Endothelial cell of umbilical vein (primary cell): ENCODE data around the gene SAMD4A. TPM values are rescaled to one million over a fixed set of nuclear protein-coding genes. Genes with fewer than 3 reads are reported as not detected.
A peak's percentile ranks its signal among the peaks of the same experiment; 100 is the strongest.

Experiments used
- BruUV-seq: library from RNA; stranded (reverse); fragments of 400-500 nt; replicated peaks from 2 replicates; lab custom pipeline; 2021; lab: Mats Ljungman, UMichigan
- CTCF ChIA-PET: fragments of 300-600, 350-600 bp; sonication (Branson Sonifier 250); formaldehyde crosslinking; loops from one replicate; lab custom pipeline; 2021; ENCODE audit warnings: antibody characterized with exemption, inconsistent platforms; lab: Charles Lee
- POLR2A ChIA-PET: fragments of 300-600, 350-600 bp; sonication (Branson Sonifier 250); formaldehyde crosslinking; loops from one replicate; lab custom pipeline; 2021; ENCODE audit warnings: antibody characterized with exemption, inconsistent platforms; lab: Charles Lee
- DNase-seq: peaks from one replicate; pipeline ENCODE4 v3.0.0-alpha.2; 2011; ENCODE audit warnings: low read depth, low spot score
- FAIRE-seq: peaks from 2 replicates; lab custom pipeline; 2011; peaks lifted over from hg19 to GRCh38; lab: Jason Lieb, UNC
- H2AFZ ChIP-seq: 2 replicates; pipeline ENCODE4 v1.6.0; 2012; ENCODE audit warnings: low read depth, low read length, control low read depth, inconsistent platforms
- H3K27ac ChIP-seq: 2 replicates; pipeline ENCODE4 v1.5.1; 2011; ENCODE audit warnings: low read depth, mild to moderate bottlenecking, control low read depth, low read length, moderate library complexity; ENCODE audit not compliant: insufficient read depth
- H3K27me3 ChIP-seq, 2 experiments: 2 replicates each; pipeline versions ENCODE4 v1.6.0 to v1.6.1; 2011; ENCODE audit warnings: low read length in 2 of 2, mixed read lengths in 1 of 2; ENCODE audit not compliant: control insufficient read depth in 2 of 2, insufficient read depth in 2 of 2
- H3K36me3 ChIP-seq, 2 experiments: 2 replicates in 1 of 2; 3 replicates in 1 of 2; pipeline ENCODE4 v1.5.1; 2011; ENCODE audit warnings: low read length in 2 of 2, mild to moderate bottlenecking in 1 of 2, moderate library complexity in 1 of 2; ENCODE audit not compliant: control insufficient read depth in 2 of 2, insufficient read depth in 2 of 2; ENCODE audit errors: extremely low read depth in 1 of 2
- H3K4me1 ChIP-seq: 3 replicates; pipeline ENCODE4 v1.5.1; 2011; ENCODE audit warnings: mild to moderate bottlenecking, low read length; ENCODE audit not compliant: control insufficient read depth, insufficient read depth; ENCODE audit errors: extremely low read depth
- H3K4me2 ChIP-seq: 2 replicates; pipeline ENCODE4 v1.6.1; 2011; ENCODE audit warnings: low read length, control low read depth, mixed read lengths; ENCODE audit not compliant: insufficient read depth
- H3K4me3 ChIP-seq, 3 experiments: fragments of 200-600 bp in 1 of 3; sonication (generic), shearing (Covaris generic) in 1 of 3; replicated peaks in 1 of 3; 2 replicates each; pipeline ENCODE4 v1.5.1; 2011 to 2016; ENCODE audit warnings: control low read depth in 3 of 3, low read length in 3 of 3, mild to moderate bottlenecking in 2 of 3, inconsistent platforms in 1 of 3, low read depth in 1 of 3, moderate library complexity in 1 of 3; ENCODE audit not compliant: insufficient read depth in 1 of 3
- H3K79me2 ChIP-seq: 2 replicates; pipeline ENCODE4 v1.6.0; 2012; ENCODE audit warnings: low read length, inconsistent platforms; ENCODE audit not compliant: control insufficient read depth, insufficient read depth
- H3K9ac ChIP-seq: replicated peaks from 2 replicates; pipeline ENCODE3; 2011; ENCODE audit warnings: low read length, control low read depth; ENCODE audit not compliant: insufficient read depth; ENCODE audit errors: extremely low read depth
- H3K9me1 ChIP-seq: replicated peaks from 3 replicates; pipeline ENCODE4 v1.6.0; 2011; ENCODE audit warnings: mild to moderate bottlenecking, low read length; ENCODE audit not compliant: control insufficient read depth, insufficient read depth; ENCODE audit errors: extremely low read depth
- H3K9me3 ChIP-seq: replicated peaks from 2 replicates; pipeline ENCODE4 v1.5.1; 2012; ENCODE audit warnings: low read length, inconsistent platforms; ENCODE audit not compliant: control insufficient read depth, insufficient read depth
- H4K20me1 ChIP-seq: replicated peaks from 2 replicates; pipeline ENCODE3; 2011; ENCODE audit warnings: mild to moderate bottlenecking, low read length; ENCODE audit not compliant: control insufficient read depth, insufficient read depth; ENCODE audit errors: extremely low read depth
- EZH2 ChIP-seq: IDR thresholded peaks from 2 replicates; pipeline ENCODE4 v1.6.1; 2012; ENCODE audit warnings: borderline replicate concordance, low read depth, mild to moderate bottlenecking, moderate library complexity, low read length, inconsistent platforms; ENCODE audit not compliant: severe bottlenecking
- FOS ChIP-seq: IDR thresholded peaks from 2 replicates; pipeline ENCODE4 v1.6.1; 2011; ENCODE audit warnings: mild to moderate bottlenecking, low read length, moderate library complexity, borderline replicate concordance; ENCODE audit not compliant: insufficient read depth
- POLR2AphosphoS5 ChIP-seq: IDR thresholded peaks from 2 replicates; pipeline ENCODE4 v1.6.1; 2012; ENCODE audit warnings: low read depth, mild to moderate bottlenecking, control low read depth, low read length, moderate library complexity; ENCODE audit not compliant: insufficient read depth
- dilution Hi-C: fragments of 300-500 bp; cut with MboI; formaldehyde crosslinking; loops from one replicate; pipeline ENCODE4 v1.15.0; 2019; ENCODE audit warnings: low sequenced_read_pairs; ENCODE audit not compliant: extremely low pct_ligation_motif_present
- intact Hi-C: fragments of 100-400 bp; cut with micrococcal nuclease; formaldehyde crosslinking; loops from one replicate; pipeline ENCODE4 v1.10.0; 2022
- polyA plus RNA-seq, 4 experiments: library from polyadenylated mRNA; depleted of rRNA in 3 of 4; stranded (reverse) in 3 of 4; unstranded in 1 of 4; fragments of >200 nt; gene quantifications; 2 replicates each; pipeline versions ENCODE4 v1.2.1 to v1.2.3, GENCODE V29; 2011 to 2012; ENCODE audit warnings: missing spikeins in 1 of 4
- total RNA-seq: library from RNA; stranded (reverse); gene quantifications from 2 replicates; pipeline ENCODE4 v1.2.3, GENCODE V29; 2021

The SAMD4A gene
- total and polyA plus RNA-seq, 2 donors (not counting 3 experiments of a cell fraction or from before 2014, with no cell fraction given): 37.7 to 95.3 TPM

DNA sequence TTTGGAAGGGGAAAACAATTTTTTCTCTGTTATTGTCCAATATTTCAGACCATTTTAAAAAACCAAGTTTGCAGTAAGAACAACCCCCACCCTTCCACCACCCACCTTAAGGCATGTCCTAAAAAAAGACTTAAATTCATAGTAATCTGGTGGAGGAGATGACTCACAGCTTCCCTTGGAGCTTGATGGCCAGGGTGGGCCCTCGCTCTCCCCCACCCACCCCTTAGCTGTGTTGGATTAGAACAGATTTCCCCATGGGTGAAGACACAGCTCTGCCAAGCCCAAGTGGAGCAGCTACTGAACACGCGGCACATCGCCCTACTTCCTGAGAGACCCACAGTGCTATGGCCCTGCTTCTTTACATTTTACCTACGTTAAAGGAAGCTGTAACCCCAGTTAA, 195.4 kb downstream of the SAMD4A start:
- H2AFZ ChIP-seq: no peak overlapping the region
- H4K20me1 ChIP-seq: no peaks in the 10 kb centered on the region
- no peak overlapping the region for H3K27ac ChIP-seq
- dilution Hi-C loops (no loop called here), intact Hi-C loops (no loop called here)
- H3K9ac ChIP-seq: no peak overlapping the region
- H3K4me2 ChIP-seq: no peak overlapping the region
- H3K27me3 ChIP-seq: no peaks in the 10 kb centered on the region
- peaks cover 18% of the 10 kb centered on the region for H3K4me1 ChIP-seq
- DNase-seq: peak; percentile 31
- H3K4me3 ChIP-seq: no peak overlapping the region
- no TSS peak for BruUV-seq
- POLR2A ChIA-PET: no interaction called here
- no peaks in the 10 kb centered on the region for H3K79me2 ChIP-seq
- H3K9me1 ChIP-seq: no peaks in the 10 kb centered on the region
- FAIRE-seq: peak; percentile 57
- H3K36me3 ChIP-seq: peaks cover 15 to 44% of the 10 kb centered on the region in 2 experiments
- H3K9me3 ChIP-seq: no peaks in the 10 kb centered on the region
- TF ChIP-seq FOS: peak; percentile 8
- no peak for TF ChIP-seq EZH2
- CTCF ChIA-PET: interaction anchor here (0.7 to 1.3 kb wide), 4 partner anchors 11 to 198 kb away, joined by 3 to 5 read pairs (median 3); no protein-coding TSS in a partner anchor

DNA sequence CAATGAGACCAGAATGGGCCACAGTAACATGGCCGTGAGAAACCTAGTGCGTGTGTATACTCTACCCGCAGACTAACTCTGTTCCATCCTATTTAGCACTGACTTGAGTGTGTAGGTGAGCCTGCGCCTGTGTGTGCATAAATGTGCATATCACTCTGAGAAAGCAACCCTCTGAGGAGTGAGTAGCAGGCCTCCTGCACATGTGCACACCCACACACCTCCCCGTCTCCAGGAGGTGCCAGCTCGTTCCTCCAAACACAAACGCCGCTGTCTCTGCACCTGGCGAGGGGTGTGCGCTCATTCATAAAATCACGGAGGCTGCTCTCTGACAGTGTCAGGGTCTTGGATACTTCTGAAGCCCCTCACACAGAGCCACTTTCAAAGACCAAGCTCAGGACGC, 196.8 kb downstream of the SAMD4A start:
- H2AFZ ChIP-seq: no peak overlapping the region
- ChIA-PET POLR2A (no interaction called here), CTCF (interaction anchor here (0.7 kb wide), 1 partner anchor 200 kb away, joined by 3 read pairs; no protein-coding TSS in a partner anchor)
- H3K4me2 ChIP-seq: no peak overlapping the region
- DNase-seq (no peak), FAIRE-seq (no peak)
- intact Hi-C loops (no loop called here), dilution Hi-C loops (no loop called here)
- no peaks in the 10 kb centered on the region for H3K9me3 ChIP-seq
- H3K27me3 ChIP-seq: no peaks in the 10 kb centered on the region
- no peak for TF ChIP-seq POLR2AphosphoS5
- no peak overlapping the region for H3K9ac ChIP-seq
- H3K27ac ChIP-seq: no peak overlapping the region
- H3K4me1 ChIP-seq: peaks cover 18% of the 10 kb centered on the region
- BruUV-seq: no TSS peak
- H3K4me3 ChIP-seq: no peak overlapping the region
- H3K9me1 ChIP-seq: no peaks in the 10 kb centered on the region
- no peaks in the 10 kb centered on the region for H3K79me2 ChIP-seq
- no peaks in the 10 kb centered on the region for H4K20me1 ChIP-seq
- H3K36me3 ChIP-seq: peaks cover 21 to 48% of the 10 kb centered on the region in 2 experiments
